Cardiac fibroblast (primary cell): ENCODE data around the gene SMYD2.
A peak's percentile ranks its signal among the peaks of the same experiment; 100 is the strongest.
"Not testable (repeated sequence)": the region's sequence is repeated elsewhere in the genome, so short reads cannot be mapped to it uniquely, and the experiment has no call there.

ENCODE experiments used
- DNase-seq, 2 donors: peaks; one replicate each; pipeline versions ENCODE4 v3.0.0 to v3.0.0-alpha.2; 2010; ENCODE audit warnings: low read depth in 2 of 2
- H3K4me3 ChIP-seq, 2 donors: replicated peaks in 1 of 2; 1 replicate in 1 of 2; 2 replicates in 1 of 2; pipeline ENCODE4 v1.5.1; 2011; ENCODE audit warnings: low read depth in 2 of 2, low read length in 2 of 2, mild to moderate bottlenecking in 2 of 2, moderate library complexity in 1 of 2
- TF ChIP-seq, protein P1 (sequence below): IDR thresholded peaks from one replicate; pipeline ENCODE4 v1.5.1; 2011; ENCODE audit warnings: low read depth, mild to moderate bottlenecking, low read length, inconsistent platforms

Gene SMYD2

GRCh38 chr1:214271174-214271858 is 9.6 kb upstream of the SMYD2 start:
- no peak overlapping the region for H3K4me3 ChIP-seq
- no peak for DNase-seq
- TF ChIP-seq, protein P1, sequence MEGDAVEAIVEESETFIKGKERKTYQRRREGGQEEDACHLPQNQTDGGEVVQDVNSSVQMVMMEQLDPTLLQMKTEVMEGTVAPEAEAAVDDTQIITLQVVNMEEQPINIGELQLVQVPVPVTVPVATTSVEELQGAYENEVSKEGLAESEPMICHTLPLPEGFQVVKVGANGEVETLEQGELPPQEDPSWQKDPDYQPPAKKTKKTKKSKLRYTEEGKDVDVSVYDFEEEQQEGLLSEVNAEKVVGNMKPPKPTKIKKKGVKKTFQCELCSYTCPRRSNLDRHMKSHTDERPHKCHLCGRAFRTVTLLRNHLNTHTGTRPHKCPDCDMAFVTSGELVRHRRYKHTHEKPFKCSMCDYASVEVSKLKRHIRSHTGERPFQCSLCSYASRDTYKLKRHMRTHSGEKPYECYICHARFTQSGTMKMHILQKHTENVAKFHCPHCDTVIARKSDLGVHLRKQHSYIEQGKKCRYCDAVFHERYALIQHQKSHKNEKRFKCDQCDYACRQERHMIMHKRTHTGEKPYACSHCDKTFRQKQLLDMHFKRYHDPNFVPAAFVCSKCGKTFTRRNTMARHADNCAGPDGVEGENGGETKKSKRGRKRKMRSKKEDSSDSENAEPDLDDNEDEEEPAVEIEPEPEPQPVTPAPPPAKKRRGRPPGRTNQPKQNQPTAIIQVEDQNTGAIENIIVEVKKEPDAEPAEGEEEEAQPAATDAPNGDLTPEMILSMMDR = no peak

DNA sequence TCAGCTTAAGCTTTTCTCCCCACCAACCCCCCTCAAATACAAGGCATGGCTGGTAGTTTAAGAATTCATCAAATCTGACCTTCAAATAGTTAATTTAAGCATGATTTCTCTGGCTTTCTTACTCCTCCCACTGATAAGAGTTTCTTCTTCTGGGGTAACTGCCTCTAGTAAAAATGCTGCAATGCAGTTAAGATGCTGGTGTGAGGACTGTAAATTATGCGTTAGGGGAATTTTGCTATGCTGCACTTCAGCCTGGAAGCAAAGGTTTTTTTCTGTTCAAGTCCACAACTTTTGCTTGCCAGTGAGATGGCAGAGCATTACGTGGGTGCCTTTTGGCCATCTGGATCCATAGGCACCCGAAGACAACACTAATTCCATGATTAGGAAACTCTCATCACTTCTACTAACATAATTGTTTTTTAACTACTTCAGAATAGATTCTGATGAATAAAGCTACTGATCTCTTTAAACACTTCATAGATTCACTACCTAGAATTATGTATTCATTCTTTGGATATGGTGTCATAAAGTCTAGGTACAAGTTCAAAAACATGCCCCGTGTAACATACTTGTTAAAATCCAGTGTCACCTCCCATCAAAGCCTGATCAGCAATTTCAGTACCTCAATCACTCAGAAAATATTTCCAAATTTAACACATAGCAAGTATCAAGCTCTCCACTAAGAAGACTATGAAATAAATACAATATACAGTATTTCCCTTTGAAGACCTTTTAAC is 8.8 kb upstream of the SMYD2 start:
- H3K4me3 ChIP-seq = no peak overlapping the region
- TF ChIP-seq, protein P1 = no peak
- no peak for DNase-seq

DNA sequence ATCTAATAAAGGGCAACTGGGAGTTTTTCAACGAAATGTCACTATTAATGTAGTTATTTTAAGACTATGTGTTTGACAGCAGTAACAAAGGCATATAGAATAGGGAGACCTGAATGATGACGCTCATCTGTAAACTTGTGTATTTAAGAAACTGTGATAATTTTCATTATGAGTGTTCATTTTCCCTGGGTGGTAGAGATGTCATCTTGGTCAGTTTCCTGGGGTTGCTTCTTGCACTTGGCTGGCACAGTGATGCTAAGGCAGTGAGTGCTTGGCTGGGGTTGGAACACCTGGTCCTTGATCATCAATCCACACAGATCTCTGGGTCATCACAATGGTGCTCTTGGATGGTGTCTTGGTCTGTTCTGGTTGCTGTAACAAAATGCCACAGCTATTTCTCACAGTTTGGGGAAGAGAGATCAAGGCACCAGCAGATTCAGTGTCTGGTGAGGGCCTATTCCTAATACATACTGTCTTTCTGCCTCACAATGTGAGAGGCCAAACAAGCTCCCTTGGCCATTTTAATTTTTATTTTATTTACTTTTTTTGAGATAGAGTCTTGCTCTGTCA is 7.9 kb upstream of the SMYD2 start:
- DNase-seq = no peak
- no peak overlapping the region for H3K4me3 ChIP-seq
- TF ChIP-seq, protein P1 = no peak

DNA sequence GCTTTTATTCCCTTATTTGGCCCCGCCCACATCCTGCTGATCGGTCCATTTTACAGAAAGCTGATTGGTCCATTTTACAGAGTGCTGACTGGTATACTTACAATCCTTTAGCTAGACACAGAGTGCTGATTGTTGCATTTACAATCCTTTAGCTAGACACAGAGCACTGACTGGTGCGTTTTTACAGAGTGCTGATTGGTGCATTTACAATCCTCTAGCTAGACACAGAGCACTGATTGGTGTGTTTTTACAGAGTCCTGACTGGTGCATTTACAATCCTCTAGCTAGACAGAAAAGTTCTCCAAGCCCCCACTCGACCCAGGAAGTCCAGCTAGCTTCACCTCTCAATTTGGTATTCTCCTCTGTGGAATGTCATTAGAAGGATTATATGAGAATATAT is 5.3 kb upstream of the SMYD2 start:
- DNase-seq, H3K4me3 ChIP-seq: not testable (repeated sequence)

DNA sequence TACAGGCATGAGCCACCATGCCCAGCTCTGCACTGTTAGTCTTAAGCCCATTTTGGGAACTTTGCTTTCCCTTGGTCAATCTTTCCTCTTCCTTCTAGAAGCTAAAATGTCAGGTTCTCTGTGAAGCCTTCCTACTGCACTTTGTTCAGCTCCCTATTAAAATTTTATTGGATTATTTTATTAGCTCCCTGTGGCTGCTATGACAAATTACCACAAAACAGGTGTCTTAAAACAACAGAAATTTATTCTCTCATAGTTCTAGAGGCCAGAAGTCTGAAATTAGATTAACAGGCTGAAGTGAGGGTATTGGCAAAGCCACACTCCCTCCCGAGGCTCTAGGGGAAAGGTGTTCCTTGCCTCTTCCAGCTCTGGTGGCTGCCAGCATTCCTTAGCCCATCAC is 4.2 kb upstream of the SMYD2 start:
- no peak overlapping the region for H3K4me3 ChIP-seq
- TF ChIP-seq, protein P1 = no peak
- no peak for DNase-seq

DNA sequence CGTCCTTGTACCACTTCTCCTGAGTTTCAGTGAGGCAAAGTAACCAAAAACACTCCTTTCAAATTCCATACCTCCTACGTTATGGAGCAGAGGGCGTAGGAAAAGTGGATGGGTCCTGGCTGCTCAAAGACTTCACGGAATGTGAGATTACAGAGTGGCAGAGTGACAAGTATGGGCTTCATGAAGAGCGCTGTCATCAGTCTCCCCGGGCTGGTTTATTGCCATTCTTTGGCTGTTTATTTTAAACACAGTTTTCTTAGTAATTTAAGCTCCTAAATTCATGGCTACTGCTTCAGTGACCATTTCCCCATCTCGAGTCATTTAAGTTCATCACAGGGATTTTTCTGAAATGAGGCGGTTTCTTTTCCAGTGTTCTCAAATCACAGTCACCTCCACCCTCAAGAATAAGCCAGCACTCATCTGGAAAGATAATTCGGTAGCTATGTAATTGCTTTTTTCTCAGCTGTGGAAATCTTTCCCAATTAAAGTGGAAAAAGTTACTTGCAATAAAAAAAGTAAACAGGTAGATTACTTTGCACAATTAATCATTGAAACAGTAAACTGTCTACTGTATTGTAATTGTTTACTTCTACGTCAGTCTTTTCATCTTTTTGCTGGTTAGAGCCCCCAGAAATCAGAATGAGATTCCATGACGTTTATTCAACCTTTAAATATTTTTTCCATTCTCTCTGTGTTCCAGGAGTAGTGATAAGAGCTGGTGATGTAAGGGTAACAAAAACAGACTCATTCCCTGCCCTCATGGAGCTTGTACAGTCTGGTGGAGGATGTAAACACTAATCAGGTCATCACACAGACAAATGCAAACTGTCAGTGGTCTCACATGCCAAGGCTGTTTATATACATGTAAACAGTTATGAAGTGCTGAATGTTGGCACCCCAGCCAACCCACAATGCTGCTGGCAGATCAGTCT is 3.0 kb upstream of the SMYD2 start:
- TF ChIP-seq, protein P1 = no peak
- DNase-seq = peak in 1 of 2 donors; percentile 72
- H3K4me3 ChIP-seq = no peak overlapping the region
